Fibroblast of pulmonary artery (primary cell): Measurements from ENCODE around the gene PADI3.
A peak's percentile ranks its signal among the peaks of the same experiment; 100 is the strongest.
"Not testable (repeated sequence)": the region's sequence is repeated elsewhere in the genome, so short reads cannot be mapped to it uniquely, and the experiment has no call there.

Experiments
- DNase-seq: peaks from one replicate; pipeline ENCODE4 v3.0.0-alpha.2; 2010; ENCODE audit warnings: low read depth
- H3K4me3 ChIP-seq: replicated peaks from 2 replicates; pipeline ENCODE4 v1.5.1; 2011; ENCODE audit warnings: low read depth, mild to moderate bottlenecking, control low read depth, low read length, moderate library complexity
- CTCF ChIP-seq: IDR thresholded peaks from 2 replicates; pipeline ENCODE4 v1.5.1; 2011; ENCODE audit warnings: mild to moderate bottlenecking, control low read depth, low read length, inconsistent platforms; ENCODE audit errors: missing control alignments

Gene PADI3

DNA sequence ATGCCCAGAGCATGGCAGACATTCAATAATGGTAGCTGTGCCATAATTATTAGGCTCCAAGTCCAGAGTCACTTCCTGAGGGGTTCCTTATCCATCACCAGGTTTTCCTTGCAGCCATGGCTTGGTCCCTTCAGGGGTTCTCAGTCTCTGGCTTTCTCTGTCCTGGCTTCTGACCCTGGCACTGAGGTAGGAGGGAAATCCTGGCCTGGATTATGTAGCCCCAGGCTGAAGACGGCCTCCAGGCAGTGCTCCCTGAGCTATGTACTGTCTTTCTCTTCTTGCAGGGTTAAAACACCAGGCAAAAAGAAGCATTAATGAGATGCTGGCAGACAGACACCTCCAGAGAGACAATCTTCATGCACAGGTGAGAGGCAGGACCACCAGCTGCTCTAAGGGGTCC lies 9.5 kb upstream of the PADI3 start:
- H3K4me3 ChIP-seq: no peak overlapping the region
- no peak for TF ChIP-seq CTCF
- peak; percentile 96 for DNase-seq

- DNase-seq, H3K4me3 ChIP-seq: not testable (repeated sequence)
These were observed 7.7 kb upstream of the PADI3 start for GRCh38 chr1:17241011-17241779.

DNA sequence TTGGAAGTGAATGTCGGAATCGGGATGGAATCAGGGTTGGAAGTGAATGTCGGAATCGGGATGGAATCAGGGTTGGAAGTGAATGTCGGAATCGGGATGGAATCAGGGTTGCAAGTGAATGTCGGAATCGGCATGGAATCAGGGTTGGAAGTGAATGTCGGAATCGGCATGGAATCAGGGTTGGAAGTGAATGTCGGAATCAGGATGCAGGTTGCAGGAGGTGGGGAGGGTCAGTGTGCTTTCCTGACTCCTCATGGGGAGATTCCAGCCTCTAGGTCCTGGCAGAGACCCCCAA lies 7.2 kb upstream of the PADI3 start:
- DNase-seq: not testable (repeated sequence)

GRCh38 chr1:17243274-17243673 lies 5.6 kb upstream of the PADI3 start:
- no peak for TF ChIP-seq CTCF
- H3K4me3 ChIP-seq: no peak overlapping the region
- DNase-seq: no peak

More for the DNA sequence above, 7.2 kb upstream of the PADI3 start:
- not testable (repeated sequence) for H3K4me3 ChIP-seq

DNA sequence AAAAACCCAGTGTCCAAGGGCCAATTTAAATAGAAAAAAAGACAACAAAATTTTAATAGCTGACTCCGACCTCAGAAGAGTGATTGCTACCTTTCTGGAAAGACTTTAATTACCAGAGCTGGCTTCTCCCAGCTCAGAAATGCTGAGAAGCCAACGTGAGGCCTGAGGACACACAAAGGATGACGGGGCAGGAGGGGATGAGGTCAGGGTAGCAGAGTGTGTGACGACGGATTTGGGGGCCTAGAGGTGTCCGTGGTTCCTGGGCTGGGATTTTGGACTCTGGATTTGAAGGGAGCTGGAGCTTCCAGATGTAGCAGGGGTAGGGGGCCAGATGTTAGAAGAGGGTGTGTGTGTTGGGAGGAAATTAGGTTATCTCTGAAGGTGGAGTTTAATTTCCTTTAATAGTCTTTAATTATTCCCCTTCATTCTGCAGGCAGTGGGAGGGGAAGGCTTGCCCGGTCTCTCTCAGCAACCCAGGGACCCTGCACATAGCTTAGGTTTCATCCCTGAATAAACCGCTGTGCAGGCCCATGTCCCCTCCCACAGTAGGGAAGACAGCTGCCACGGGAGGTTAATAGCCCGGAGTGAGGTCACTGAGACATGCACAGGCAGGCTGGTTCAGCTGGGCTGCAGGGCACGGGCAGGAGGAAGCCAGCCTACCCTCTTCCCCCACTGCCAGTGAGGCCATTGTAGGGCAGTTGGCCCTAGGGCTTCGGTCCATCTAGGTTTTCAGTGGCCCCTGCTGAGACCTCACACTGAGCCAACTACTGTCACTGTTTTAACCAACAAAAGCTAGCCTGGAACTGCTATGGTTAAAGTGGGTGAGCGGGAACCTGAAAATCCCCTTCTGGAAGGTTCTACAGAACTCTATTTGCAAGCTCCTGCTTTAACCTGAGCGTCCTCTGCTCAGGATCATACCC lies 3.8 kb upstream of the PADI3 start:
- no peak for DNase-seq
- H3K4me3 ChIP-seq: no peak overlapping the region
- TF ChIP-seq CTCF: no peak

GRCh38 chr1:17245816-17246325 lies 3.0 kb upstream of the PADI3 start:
- no peak overlapping the region for H3K4me3 ChIP-seq
- DNase-seq: no peak
- TF ChIP-seq CTCF: no peak

DNA sequence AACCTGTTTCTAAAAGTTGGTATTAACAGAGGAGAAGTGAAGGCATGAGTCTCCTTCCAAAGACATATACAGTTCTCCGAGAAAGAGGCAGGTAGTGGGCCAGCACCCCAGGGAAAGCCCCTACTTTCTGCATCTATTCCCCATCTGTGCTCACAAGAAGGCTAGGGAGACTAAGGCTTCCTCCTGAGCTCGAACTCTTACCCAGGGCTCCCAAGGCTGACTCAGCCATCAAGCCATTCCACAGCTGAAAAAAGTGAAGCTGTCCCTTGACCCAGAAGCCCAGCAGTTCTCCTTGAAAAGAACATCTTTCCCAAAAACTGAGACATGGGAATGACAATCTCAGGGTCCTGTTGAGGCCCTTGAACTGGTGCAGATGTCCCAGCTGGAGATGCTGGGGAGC lies 1.9 kb upstream of the PADI3 start:
- no peak for TF ChIP-seq CTCF
- no peak for DNase-seq
- H3K4me3 ChIP-seq: no peak overlapping the region
